Renal cortical epithelial cell (primary cell): ENCODE results near the gene INAVA. TPM values are rescaled to one million over a fixed set of nuclear protein-coding genes. Genes with fewer than 3 reads are reported as not detected.
"Not testable (repeated sequence)": the region's sequence is repeated elsewhere in the genome, so short reads cannot be mapped to it uniquely, and the experiment has no call there.

Source experiments
- DNase-seq: peaks from one replicate; pipeline ENCODE4 v3.0.0-alpha.2; 2011; ENCODE audit warnings: low read depth
- total RNA-seq: library from RNA; depleted of rRNA; stranded (reverse); fragments of >200 nt; gene quantifications from 2 replicates; pipeline ENCODE4 v1.2.3, GENCODE V29; 2014

The INAVA gene
- total RNA-seq, 1 donor from 2014 or later = 28.1 TPM

GRCh38 chr1:200921571-200922110 lies 26.9 kb downstream of the INAVA start:
- DNase-seq = no peak

GRCh38 chr1:200922406-200922805 lies 27.7 kb downstream of the INAVA start:
- DNase-seq = no peak

GRCh38 chr1:200923601-200924000 lies 28.9 kb downstream of the INAVA start:
- DNase-seq = no peak

GRCh38 chr1:200925831-200926230 lies 31.1 kb downstream of the INAVA start:
- DNase-seq = no peak

GRCh38 chr1:200929530-200930278 lies 35.0 kb downstream of the INAVA start:
- no peak for DNase-seq

- DNase-seq = not testable (repeated sequence)
These were observed 35.6 kb downstream of the INAVA start for GRCh38 chr1:200930285-200930684.

- DNase-seq = no peak
These were observed 37.1 kb downstream of the INAVA start for GRCh38 chr1:200931776-200932175.

GRCh38 chr1:200934676-200935245 lies 40.1 kb downstream of the INAVA start:
- DNase-seq = no peak

- not testable (repeated sequence) for DNase-seq
These were observed 40.7 kb downstream of the INAVA start for GRCh38 chr1:200935286-200935962.

GRCh38 chr1:200938955-200939354 lies 44.3 kb downstream of the INAVA start:
- DNase-seq = no peak

GRCh38 chr1:200945111-200945510 lies 50.4 kb downstream of the INAVA start:
- no peak for DNase-seq

- DNase-seq = no peak
These were observed 52.4 kb downstream of the INAVA start for GRCh38 chr1:200947059-200947566.

- no peak for DNase-seq
These were observed 54.9 kb downstream of the INAVA start for GRCh38 chr1:200949626-200950025.

- DNase-seq = no peak
These were observed 56.3 kb downstream of the INAVA start for GRCh38 chr1:200951016-200951415.

- DNase-seq = no peak
These were observed 59.7 kb downstream of the INAVA start for GRCh38 chr1:200954434-200954833.

GRCh38 chr1:200958597-200958996 lies 63.9 kb downstream of the INAVA start:
- no peak for DNase-seq

- DNase-seq = no peak
These were observed 64.8 kb downstream of the INAVA start for GRCh38 chr1:200959411-200959921.

GRCh38 chr1:200960236-200960947 lies 65.7 kb downstream of the INAVA start:
- DNase-seq = no peak

- no peak for DNase-seq
These were observed 66.2 kb downstream of the INAVA start for GRCh38 chr1:200960948-200961340.

- DNase-seq = not testable (repeated sequence)
These were observed 67.5 kb downstream of the INAVA start for GRCh38 chr1:200962151-200962550.

- DNase-seq = no peak
These were observed 67.9 kb downstream of the INAVA start for GRCh38 chr1:200962631-200963030.

GRCh38 chr1:200963076-200963475 lies 68.4 kb downstream of the INAVA start:
- DNase-seq = peak; percentile 15
